ENCODE measurements around the gene ECHS1.

DNA sequence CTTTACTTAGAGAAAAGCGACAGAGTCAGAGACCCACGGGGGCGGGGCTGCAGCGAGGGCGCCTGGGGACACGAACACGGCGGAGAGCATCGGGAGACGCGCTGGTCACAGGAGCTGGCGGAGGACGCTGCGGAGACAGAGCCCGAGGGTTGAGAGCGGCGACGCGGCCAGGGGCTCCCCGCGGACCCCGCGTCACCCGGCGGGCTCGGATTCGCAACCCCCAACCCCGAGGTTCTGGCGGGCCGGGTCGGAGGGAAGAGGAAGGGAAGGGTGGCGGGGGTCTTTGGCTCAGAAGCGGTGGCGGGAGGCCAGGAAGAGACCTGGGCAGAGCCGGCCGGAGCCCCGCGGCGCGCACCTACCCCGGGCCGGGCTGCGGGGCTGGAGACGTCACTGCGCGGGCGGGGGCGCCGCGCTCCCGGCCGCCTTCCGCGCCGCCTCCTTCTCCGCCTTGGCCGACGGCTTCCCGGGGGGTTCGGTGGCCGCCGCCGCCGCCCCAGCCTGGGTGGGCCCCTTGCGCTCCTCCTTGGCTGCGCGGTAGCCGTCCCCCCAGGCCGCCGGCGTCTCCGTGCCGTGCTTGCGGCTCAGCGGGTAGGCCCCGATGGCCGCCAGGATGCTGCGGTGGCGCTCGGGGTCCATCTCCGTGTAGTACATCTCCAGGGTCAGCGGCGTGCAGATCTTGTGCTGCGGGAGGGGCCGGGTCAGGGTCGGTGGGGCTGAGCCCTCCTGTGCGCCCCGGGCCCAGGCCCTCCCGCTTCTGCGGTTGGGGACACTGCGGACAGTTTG, 47.5 kb downstream of the ECHS1 start:
- TF ChIP-seq, protein P1, sequence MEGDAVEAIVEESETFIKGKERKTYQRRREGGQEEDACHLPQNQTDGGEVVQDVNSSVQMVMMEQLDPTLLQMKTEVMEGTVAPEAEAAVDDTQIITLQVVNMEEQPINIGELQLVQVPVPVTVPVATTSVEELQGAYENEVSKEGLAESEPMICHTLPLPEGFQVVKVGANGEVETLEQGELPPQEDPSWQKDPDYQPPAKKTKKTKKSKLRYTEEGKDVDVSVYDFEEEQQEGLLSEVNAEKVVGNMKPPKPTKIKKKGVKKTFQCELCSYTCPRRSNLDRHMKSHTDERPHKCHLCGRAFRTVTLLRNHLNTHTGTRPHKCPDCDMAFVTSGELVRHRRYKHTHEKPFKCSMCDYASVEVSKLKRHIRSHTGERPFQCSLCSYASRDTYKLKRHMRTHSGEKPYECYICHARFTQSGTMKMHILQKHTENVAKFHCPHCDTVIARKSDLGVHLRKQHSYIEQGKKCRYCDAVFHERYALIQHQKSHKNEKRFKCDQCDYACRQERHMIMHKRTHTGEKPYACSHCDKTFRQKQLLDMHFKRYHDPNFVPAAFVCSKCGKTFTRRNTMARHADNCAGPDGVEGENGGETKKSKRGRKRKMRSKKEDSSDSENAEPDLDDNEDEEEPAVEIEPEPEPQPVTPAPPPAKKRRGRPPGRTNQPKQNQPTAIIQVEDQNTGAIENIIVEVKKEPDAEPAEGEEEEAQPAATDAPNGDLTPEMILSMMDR (conservative IDR thresholded peaks at IDR 0.05), result no peak
- no peak for TF ChIP-seq EZH2 (IDR thresholded peaks at IDR 0.05; ENCODE audit: low read depth)
